Activated T-cell treated with anti-CD3 and anti-CD28 coated beads, Interleukin-2, amount 50 U/mL, for 24 hours (primary cell): ENCODE measurements around the gene C17orf113.
"Not testable (repeated sequence)": the region's sequence is repeated elsewhere in the genome, so short reads cannot be mapped to it uniquely, and the experiment has no call there.

ENCODE experiments used
- DNase-seq: peaks from one replicate; pipeline ENCODE4 v3.0.0-alpha.2; 2020
- H3K27ac Mint-ChIP-seq: 2 replicates; pipeline ENCODE4 v1.8.0; 2020; ENCODE audit warnings: mild to moderate bottlenecking, mixed read lengths
- H3K27me3 Mint-ChIP-seq: 2 replicates; pipeline ENCODE4 v1.8.0; 2020; ENCODE audit warnings: mixed read lengths
- H3K36me3 Mint-ChIP-seq: 2 replicates; pipeline ENCODE4 v1.8.0; 2020; ENCODE audit warnings: low read depth, mixed read lengths
- H3K4me1 Mint-ChIP-seq: 2 replicates; pipeline ENCODE4 v1.8.0; 2020; ENCODE audit warnings: low read depth, mixed read lengths
- H3K4me3 Mint-ChIP-seq: 2 replicates; pipeline ENCODE4 v1.8.0; 2020; ENCODE audit warnings: mild to moderate bottlenecking, moderate library complexity, mixed read lengths
- H3K9me3 Mint-ChIP-seq: 2 replicates; pipeline ENCODE4 v1.8.0; 2020; ENCODE audit warnings: mixed read lengths

Gene C17orf113

DNA sequence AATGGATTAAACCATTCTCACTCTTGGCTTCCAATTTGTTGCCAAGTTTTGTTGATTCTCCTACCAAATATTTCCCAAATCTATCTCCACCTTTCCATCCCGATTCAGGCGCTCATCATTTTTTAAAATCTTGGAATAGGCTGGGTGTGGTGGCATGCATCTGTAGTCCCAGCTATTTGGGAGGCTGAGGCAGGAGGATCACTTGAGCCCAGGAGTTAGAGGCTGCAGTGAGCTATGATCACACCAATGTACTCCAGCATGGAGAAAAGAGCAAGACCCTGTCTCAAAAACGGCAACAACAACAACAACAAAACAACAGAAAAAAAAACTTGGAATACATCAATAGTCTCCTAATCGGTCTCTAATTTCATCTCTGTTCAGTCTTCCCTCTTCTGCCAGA, 31.4 kb downstream of the C17orf113 start:
- Mint-ChIP-seq H3K27me3 (no peaks in the 10 kb centered on the region), H3K36me3 (peaks cover 67% of the 10 kb centered on the region), H3K9me3 (peaks cover 2% of the 10 kb centered on the region), H3K27ac (peak overlapping the region; percentile 30), H3K4me1 (peaks cover 54% of the 10 kb centered on the region), H3K4me3 (peak overlapping the region; percentile 97)
- DNase-seq: no peak

DNA sequence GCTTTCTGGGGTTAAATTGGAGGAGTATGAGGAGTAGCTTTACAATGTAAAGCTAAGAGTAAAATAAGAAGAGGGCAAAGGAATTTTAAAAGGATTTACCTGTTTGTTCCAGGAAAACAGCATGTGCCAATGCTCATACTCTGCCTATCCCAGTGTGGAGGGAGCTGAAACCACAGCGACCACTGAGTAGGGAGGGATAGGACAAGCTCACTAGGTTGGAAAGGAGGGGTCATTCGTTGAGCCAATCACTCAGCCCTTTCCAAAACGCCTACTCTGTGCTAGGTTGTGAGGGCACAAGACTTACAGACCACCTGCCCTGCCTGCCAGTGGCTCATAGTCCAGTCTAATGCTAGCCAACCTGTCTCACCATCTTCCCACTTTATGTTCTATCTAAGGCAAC, 32.1 kb downstream of the C17orf113 start:
- Mint-ChIP-seq H3K36me3 (peaks cover 67% of the 10 kb centered on the region), H3K27ac (peak overlapping the region; percentile 98), H3K9me3 (peaks cover 2% of the 10 kb centered on the region), H3K4me3 (peak overlapping the region; percentile 97), H3K27me3 (no peaks in the 10 kb centered on the region), H3K4me1 (peaks cover 57% of the 10 kb centered on the region)
- no peak for DNase-seq

DNA sequence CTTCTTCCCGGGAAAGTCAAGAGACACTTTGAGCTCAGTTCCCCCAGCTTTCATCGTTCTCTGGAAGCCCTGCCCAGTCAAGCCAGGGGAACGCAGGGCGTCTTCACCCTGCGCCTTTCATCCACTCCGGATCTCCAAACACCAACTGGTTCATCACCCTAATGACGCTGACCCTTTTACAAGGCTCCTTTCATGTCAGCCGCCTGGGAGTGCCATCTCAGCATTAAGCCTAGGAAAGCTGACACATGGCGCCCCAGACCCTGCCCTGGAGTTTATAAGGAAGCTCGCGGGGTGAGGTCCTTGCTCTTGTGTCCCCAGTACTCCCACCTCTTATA, 32.6 kb downstream of the C17orf113 start:
- H3K4me1 Mint-ChIP-seq: peaks cover 61% of the 10 kb centered on the region
- H3K36me3 Mint-ChIP-seq: peaks cover 67% of the 10 kb centered on the region

DNA sequence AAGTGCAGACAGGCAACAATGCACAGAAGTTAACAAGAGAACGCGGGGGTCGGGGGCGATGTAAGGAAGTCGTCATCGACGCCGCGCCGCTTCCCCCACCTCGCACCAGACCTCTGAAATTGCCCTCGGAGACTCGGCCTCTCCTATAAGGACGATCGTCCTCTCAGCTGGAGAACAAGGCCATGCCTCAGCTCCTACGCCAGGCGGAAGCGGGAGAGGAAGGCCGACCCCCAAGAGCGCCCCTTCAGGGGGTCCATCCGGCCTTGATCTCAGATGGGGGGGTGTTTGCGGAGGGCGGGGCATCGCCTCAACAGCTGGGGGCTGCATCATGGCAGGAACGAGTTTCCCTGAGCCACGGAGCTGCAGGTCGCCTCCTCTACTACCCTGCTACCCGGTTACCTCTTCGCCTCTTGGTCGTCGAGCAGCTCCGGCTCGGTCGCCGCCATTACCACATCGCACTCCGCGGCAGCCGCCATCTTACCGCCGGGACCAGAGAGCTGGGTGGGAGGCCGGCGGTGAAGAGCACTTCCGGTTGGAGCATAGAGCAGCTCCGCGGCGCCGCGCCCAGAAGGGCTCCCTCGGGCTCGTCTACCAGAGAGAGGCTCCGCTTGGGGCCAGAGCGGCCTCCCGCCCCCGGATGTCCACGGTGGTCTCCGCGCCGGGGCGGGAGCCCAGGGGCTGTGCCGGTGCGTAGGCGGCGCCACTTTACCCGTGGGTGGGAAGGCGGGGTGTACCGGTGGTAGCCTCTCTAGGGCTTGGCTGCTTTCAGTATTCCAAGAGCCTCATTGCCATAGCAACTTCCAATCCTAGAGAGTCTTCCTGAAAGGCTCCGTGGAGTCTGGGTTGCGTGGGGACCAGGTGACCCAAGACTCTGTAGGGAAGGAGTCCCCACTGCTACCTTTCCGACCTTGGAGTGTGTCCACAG, 33.2 kb downstream of the C17orf113 start, which contains the start of gene DNAJC7:
Gene DNAJC7, minus strand, starts transcription at position 499 of the 925 bp plus-strand sequence. Its CDS starts 23 bp downstream, at position 476.
- Mint-ChIP-seq H3K4me3 (peak within 1 kb of the TSS; percentile 97), H3K27ac (peak within 1 kb of the TSS; percentile 98), H3K4me1 (peaks cover 65% of the 10 kb centered on the region), H3K9me3 (peaks cover 2% of the 10 kb centered on the region), H3K36me3 (peaks cover 64% of the 10 kb centered on the region), H3K27me3 (no peaks in the 10 kb centered on the region)
- peak; percentile 92 for DNase-seq

More for the DNA sequence above, 32.6 kb downstream of the C17orf113 start:
- peaks cover 2% of the 10 kb centered on the region for H3K9me3 Mint-ChIP-seq
- no peak for DNase-seq
- H3K27me3 Mint-ChIP-seq: no peaks in the 10 kb centered on the region
- peak overlapping the region; percentile 97 for H3K4me3 Mint-ChIP-seq
- peak overlapping the region; percentile 98 for H3K27ac Mint-ChIP-seq

DNA sequence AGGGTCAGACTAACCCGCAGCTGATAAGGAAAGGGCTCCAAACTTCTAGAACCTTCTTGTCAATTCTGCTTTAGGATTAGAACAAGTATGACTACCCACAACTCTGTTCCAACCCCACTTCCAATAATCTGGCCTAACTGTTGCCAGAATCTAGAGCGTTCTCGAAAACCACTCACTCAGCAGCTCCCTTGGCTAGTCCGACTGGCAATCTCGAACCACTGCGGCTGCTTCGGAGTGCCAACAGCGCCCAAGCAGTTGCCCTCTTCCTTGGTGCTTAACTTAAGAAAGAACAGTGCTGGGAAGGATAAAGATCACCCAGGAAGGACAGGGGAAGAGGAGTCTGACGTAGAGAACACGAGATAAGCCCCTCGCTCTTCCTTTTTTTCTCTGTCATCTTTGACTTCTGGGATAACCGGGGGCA, 34.0 kb downstream of the C17orf113 start:
- Mint-ChIP-seq H3K4me1 (peaks cover 68% of the 10 kb centered on the region), H3K9me3 (peaks cover 2% of the 10 kb centered on the region), H3K4me3 (peak overlapping the region; percentile 97), H3K27ac (peak overlapping the region; percentile 98), H3K27me3 (no peaks in the 10 kb centered on the region), H3K36me3 (peaks cover 62% of the 10 kb centered on the region)
- DNase-seq: no peak

DNA sequence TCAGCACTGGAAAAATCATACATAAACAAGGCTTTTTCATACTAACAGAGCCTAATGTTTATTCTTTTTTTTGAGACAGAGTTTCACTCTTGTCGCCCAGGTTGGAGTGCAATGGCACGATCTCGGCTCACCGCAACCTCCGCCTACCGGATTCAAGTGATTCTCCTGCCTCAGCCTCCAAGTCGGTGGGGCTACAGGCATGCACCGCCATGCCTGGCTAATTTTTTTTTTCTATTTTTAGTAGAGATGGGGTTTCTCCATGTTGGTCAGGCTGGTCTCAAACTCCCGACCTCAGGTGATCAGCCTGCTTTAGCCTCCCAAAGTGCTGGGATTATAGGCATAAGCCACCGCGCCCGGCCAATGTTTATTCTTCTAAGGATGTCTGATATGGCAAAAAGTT, 36.7 kb downstream of the C17orf113 start:
- Mint-ChIP-seq H3K4me1 (peaks cover 72% of the 10 kb centered on the region), H3K36me3 (peaks cover 73% of the 10 kb centered on the region), H3K27ac (peak overlapping the region; percentile 68)
- H3K9me3 Mint-ChIP-seq, DNase-seq, H3K4me3 Mint-ChIP-seq, H3K27me3 Mint-ChIP-seq: not testable (repeated sequence)

DNA sequence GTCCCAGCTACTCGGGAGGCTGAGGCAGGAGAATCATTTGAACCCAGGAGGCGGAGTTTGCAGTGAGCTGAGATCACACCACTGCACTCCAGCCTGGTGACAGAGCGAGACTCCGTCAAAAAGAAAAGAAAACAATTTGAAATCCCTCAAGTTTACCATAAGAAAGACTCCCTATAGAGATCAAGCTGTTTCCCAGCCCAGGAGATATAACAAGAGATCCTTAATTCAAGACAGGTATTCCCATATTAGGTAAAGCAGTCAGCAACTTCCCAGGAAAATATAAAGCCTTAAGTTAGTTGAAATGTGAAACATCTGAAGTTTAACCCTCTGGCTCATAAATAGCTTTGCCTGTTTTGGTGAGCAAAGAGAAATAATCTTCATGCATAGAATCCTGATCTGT, 38.0 kb downstream of the C17orf113 start:
- H3K27ac Mint-ChIP-seq: peak overlapping the region; percentile 27
- not testable (repeated sequence) for H3K4me3 Mint-ChIP-seq, H3K9me3 Mint-ChIP-seq, H3K27me3 Mint-ChIP-seq, DNase-seq
- H3K4me1 Mint-ChIP-seq: peaks cover 60% of the 10 kb centered on the region
- H3K36me3 Mint-ChIP-seq: peaks cover 67% of the 10 kb centered on the region

DNA sequence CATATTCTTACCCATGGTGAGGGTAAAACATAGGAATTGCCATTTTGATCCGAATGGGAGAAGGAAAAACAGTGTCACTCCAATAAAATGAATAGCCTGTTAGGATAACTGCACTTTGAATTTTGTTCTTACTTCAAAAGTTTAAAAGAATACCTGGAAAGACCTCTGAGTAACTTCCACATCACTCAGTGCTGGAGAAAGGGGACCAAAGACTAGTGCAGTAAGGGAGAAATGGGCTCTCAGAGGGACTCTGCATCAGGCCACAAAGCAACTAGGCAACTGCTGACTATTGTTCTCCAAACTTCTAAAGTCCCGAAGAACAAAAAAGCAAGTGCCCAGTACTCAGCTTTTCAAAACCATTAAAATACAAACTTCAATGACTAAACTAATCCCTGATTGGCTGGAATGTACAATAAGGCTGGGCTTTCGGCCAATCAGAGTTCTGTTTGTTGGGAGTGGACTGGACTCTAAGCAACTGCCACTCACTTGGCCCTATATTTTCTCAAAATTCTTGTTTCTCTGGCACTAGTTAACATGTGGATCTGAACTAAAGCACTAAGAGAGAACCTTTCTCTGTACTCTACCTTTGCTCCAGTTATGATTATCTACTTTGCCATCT, 39.4 kb downstream of the C17orf113 start:
- H3K4me3 Mint-ChIP-seq: no peak overlapping the region
- no peak for DNase-seq
- no peaks in the 10 kb centered on the region for H3K9me3 Mint-ChIP-seq
- H3K36me3 Mint-ChIP-seq: peaks cover 59% of the 10 kb centered on the region
- no peaks in the 10 kb centered on the region for H3K27me3 Mint-ChIP-seq
- peak overlapping the region; percentile 48 for H3K27ac Mint-ChIP-seq
- peaks cover 60% of the 10 kb centered on the region for H3K4me1 Mint-ChIP-seq

DNA sequence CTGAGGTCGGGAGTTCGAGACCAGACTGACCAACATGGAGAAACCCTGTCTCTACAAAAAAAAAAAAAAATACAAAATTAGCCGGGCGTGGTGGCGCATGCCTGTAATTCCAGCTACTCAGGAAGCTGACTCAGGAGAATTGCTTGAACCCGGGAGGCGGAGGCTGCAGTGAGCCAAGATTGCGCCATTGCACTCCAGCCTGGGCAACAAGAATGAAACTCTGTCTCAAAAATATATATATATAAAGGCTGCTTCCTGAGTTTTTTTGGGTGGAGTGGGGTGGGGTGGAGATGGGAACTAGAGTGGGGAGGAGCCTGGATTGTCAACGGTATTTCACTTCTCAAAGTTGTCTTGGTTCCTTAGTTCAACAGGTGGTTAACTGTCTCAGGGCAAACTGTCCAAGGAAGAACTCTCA, 40.1 kb downstream of the C17orf113 start:
- Mint-ChIP-seq H3K27ac (peak overlapping the region; percentile 48), H3K4me1 (peaks cover 55% of the 10 kb centered on the region), H3K36me3 (peaks cover 54% of the 10 kb centered on the region)
- H3K27me3 Mint-ChIP-seq, DNase-seq, H3K4me3 Mint-ChIP-seq, H3K9me3 Mint-ChIP-seq: not testable (repeated sequence)

DNA sequence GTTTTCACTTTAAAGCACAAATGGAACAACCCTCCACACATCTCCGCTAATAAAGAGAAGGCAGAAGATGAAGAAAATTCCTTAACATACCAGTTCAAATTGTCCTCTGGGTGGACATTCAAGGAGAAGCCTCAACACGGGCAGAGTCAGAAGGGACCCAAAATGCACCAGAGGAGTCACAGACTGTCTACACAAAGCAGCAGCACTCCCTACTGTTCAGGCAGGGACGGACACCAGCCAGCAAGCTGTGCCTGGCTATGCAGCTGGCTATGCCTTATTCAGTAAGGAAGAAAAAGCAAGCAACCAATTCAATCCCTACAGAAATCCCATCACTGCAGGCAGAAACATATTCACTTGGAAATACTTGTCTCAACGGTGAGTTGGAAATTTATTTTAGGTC, 41.2 kb downstream of the C17orf113 start:
- no peak for DNase-seq
- Mint-ChIP-seq H3K27ac (peak overlapping the region; percentile 32), H3K4me1 (peaks cover 59% of the 10 kb centered on the region), H3K4me3 (no peak overlapping the region), H3K36me3 (peaks cover 56% of the 10 kb centered on the region), H3K27me3 (no peaks in the 10 kb centered on the region), H3K9me3 (no peaks in the 10 kb centered on the region)

DNA sequence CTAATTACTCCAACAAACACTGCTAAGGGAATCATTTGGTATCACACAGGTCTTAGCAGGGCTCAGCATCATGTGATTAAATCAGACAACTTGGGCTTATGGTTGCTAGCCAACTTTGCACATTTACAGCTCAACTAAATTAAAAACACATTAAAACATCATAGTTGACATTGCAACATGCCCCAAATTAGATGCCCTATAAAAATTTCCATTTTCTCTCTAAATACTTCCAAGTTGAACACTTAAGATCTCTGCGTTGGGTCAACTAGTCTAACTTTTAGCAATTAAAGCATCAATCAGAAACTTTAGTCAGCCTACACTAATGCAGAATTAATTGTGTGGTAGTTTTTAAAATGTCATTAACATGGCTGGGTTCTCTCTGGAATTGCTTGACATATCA, 45.2 kb downstream of the C17orf113 start:
- H3K36me3 Mint-ChIP-seq: peaks cover 67% of the 10 kb centered on the region
- peaks cover 44% of the 10 kb centered on the region for H3K4me1 Mint-ChIP-seq
- peak overlapping the region; percentile 75 for H3K27ac Mint-ChIP-seq
- no peaks in the 10 kb centered on the region for H3K27me3 Mint-ChIP-seq
- H3K9me3 Mint-ChIP-seq: no peaks in the 10 kb centered on the region
- no peak for DNase-seq
- H3K4me3 Mint-ChIP-seq: no peak overlapping the region

DNA sequence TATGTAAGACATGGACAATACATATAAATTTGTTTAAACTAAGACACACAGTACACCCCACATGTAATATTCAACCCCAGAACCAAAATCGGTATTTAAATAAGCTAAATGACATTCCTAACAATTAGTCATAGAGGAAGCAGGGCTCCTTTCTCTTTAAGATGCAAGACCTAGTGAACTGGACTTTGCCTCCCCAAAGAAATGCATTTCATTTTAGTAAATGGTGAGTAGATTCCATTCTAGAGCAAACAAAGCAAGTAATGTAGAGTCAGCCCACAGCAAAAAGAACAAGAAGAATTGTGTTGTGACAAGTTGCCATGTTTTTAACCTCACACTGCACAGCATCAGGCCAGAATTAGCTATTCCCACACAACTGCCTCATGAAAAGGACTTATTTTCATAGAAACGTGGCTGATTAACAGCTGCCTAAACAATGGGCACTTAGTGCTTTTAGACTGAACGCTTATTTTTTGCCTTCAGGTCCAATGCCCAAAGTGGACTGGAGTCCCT, 47.6 kb downstream of the C17orf113 start:
- no peak overlapping the region for H3K4me3 Mint-ChIP-seq
- peak overlapping the region; percentile 15 for H3K27ac Mint-ChIP-seq
- DNase-seq: no peak
- H3K36me3 Mint-ChIP-seq: peaks cover 72% of the 10 kb centered on the region
- no peaks in the 10 kb centered on the region for H3K9me3 Mint-ChIP-seq
- H3K4me1 Mint-ChIP-seq: peaks cover 30% of the 10 kb centered on the region
- no peaks in the 10 kb centered on the region for H3K27me3 Mint-ChIP-seq

DNA sequence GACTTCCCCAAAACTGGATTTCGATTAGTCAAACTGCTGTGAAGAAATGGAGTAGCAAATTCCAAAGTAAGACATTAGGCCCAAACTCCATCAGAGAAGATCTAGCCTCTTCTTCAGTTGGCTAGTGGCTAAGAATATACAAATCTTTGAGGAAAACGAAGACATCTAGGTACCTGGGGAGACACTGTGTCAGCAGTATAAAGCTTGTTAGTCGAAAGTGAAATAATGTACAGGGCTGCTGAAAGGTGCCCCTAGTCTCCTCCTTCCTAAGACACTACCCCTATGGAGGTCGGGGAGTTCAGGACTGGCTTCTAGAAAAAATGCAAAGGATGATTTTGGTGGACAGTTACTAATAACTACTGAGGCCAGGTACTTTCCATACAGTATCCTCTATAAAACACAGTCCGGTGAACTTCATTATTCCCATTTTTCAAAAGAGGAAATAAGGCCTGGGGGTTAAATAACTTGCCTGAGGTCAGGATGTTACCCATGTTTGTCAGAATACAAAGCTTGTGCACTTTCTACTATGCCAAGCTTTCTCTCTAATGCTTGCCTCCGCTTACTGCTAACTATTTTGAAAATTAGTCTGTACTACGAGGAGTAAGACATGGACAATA, 48.1 kb downstream of the C17orf113 start:
- Mint-ChIP-seq H3K36me3 (peaks cover 76% of the 10 kb centered on the region), H3K4me3 (no peak overlapping the region), H3K4me1 (peaks cover 30% of the 10 kb centered on the region), H3K9me3 (no peaks in the 10 kb centered on the region), H3K27me3 (no peaks in the 10 kb centered on the region), H3K27ac (no peak overlapping the region)
- DNase-seq: no peak

DNA sequence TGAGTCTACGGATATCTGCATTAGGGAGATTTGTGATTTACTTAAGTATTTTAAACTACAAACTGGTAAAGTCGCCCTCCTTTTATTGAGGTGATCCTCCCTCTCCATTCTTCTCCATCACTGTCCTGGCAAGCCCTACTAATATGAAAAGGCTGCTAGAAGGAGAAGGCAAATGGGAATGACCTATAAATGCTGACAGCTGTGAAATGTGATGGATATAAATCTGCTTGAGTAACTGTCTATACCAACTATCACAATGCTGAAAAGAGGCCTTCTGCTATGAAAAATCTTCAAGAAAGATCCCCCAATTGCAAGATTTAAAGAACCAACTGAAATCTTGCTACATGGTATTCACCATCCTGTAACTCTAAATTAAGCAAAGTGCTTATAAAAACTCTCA, 48.7 kb downstream of the C17orf113 start:
- H3K9me3 Mint-ChIP-seq: no peaks in the 10 kb centered on the region
- H3K4me1 Mint-ChIP-seq: peaks cover 31% of the 10 kb centered on the region
- peaks cover 79% of the 10 kb centered on the region for H3K36me3 Mint-ChIP-seq
- no peaks in the 10 kb centered on the region for H3K27me3 Mint-ChIP-seq
- no peak overlapping the region for H3K27ac Mint-ChIP-seq
- DNase-seq: no peak
- H3K4me3 Mint-ChIP-seq: no peak overlapping the region
